Psoas muscle (tissue), 8 donors: ENCODE results near the gene SHANK1. TPM values are rescaled to one million over a fixed set of nuclear protein-coding genes. Genes with fewer than 3 reads are reported as not detected.

Experiments used
- ATAC-seq, 4 donors: fragments of 200-7000 bp; cut with Tn5 transposase; one replicate each; pipeline ENCODE4 v1.9.1; 2020; ENCODE audit warnings: moderate library complexity in 3 of 4, mild to moderate bottlenecking in 2 of 4
- DNase-seq, 2 donors: peaks; one replicate each; pipeline ENCODE4 v3.0.0-alpha.2; 2020
- H3K27ac ChIP-seq: fragments of 200-600 bp; one replicate; pipeline ENCODE4 v1.8.0; 2022
- H3K27me3 ChIP-seq, 3 donors: fragments of 200-600 bp in 1 of 3; one replicate each; pipeline versions ENCODE4 v1.6.1 to v1.8.0; 2013 to 2022; ENCODE audit warnings: low read length in 2 of 3, mild to moderate bottlenecking in 2 of 3, moderate library complexity in 1 of 3; ENCODE audit not compliant: insufficient read depth in 3 of 3
- H3K36me3 ChIP-seq, 2 donors: fragments of 200-600 bp in 1 of 2; one replicate each; pipeline versions ENCODE4 v1.6.1 to v1.8.0; 2013 to 2022; ENCODE audit warnings: low read depth in 1 of 2, mild to moderate bottlenecking in 1 of 2, moderate library complexity in 1 of 2; ENCODE audit not compliant: insufficient read depth in 1 of 2
- H3K4me1 ChIP-seq: fragments of 200-600 bp; one replicate; pipeline ENCODE4 v1.8.0; 2022
- H3K4me3 ChIP-seq: fragments of 200-600 bp; one replicate; pipeline ENCODE4 v1.8.0; 2022; ENCODE audit warnings: mild to moderate bottlenecking
- H3K9me3 ChIP-seq: fragments of 200-600 bp; one replicate; pipeline ENCODE4 v1.8.0; 2022
- CTCF ChIP-seq: fragments of 200-600 bp; IDR thresholded peaks from one replicate; pipeline ENCODE4 v1.8.0; 2022; ENCODE audit warnings: antibody characterized with exemption
- WGBS, 3 donors: extraction: QIAGEN DNeasy Blood & Tissue Kit; methylation state at CpG; one replicate each; pipeline versions ENCODE4 v1.1.6 to v1.1.7; 2013; 5-methylcytosine and 5-hydroxymethylcytosine counted together
- intact Hi-C, 2 donors: fragments of 100-400 bp; cut with DNase I; formaldehyde crosslinking; loops; one replicate each; pipeline versions ENCODE4 v1.11.0 to v1.14.2; 2022
- polyA plus RNA-seq, 3 donors: library from polyadenylated mRNA; stranded (reverse); fragments of 200-250 nt; gene quantifications; one replicate each; pipeline ENCODE4 v1.2.3, GENCODE V29; 2013
- total RNA-seq, 4 donors: library from RNA; stranded (reverse); fragmentation: NEBNext Ultra II Directional in 2 of 4; extraction: Animal tissue kit (Norgen Biotek cat#: 25700) in 2 of 4; gene quantifications; one replicate each; pipeline versions ENCODE4 v1.2.1 to v1.2.4, GENCODE V29; 2021 to 2023
- donor health status: healthy with polysubstance abuse.
- donor health status: DM: no; HTN: no; CAD: no; lungs with moderate emphysema.
- donor health status: Bipolar disorder and iron deficiency.
- donor health status: healthy.
- donor health status: DM: yes; HTN: yes; CAD: no.
- donor health status: DM: no; HTN: no; CAD: no.
- donor health status: DM: no; HTN: no; CAD: no.
- donor health status: DM: yes; HTN: yes; CAD: no.

Gene SHANK1
- total and polyA plus RNA-seq, 7 donors, result 0.14 to 1.3 (median 0.39) TPM; not detected in 2

GRCh38 chr19:50729894-50730293, 10.3 kb upstream of the SHANK1 start:
- ATAC-seq (no peak), DNase-seq (no peak)
- no peaks in the 10 kb centered on the region for H3K4me1 ChIP-seq
- no peak for TF ChIP-seq CTCF
- no peaks in the 10 kb centered on the region for H3K9me3 ChIP-seq
- H3K4me3 ChIP-seq, result no peak overlapping the region
- H3K36me3 ChIP-seq, result no peaks in the 10 kb centered on the region
- H3K27me3 ChIP-seq, result peaks cover under 1 to 39% (median 15%) of the 10 kb centered on the region in 3 donors
- WGBS, 3 donors, result 76 to 82% (median 77%) methylated on average over 5 of the region's 5 CpGs
- intact Hi-C loops, result no loop called here
- H3K27ac ChIP-seq, result no peak overlapping the region

- WGBS, 3 donors, result 12 to 17% (median 14%) methylated on average over 36 to 39 of the region's 39 CpGs
- Histone ChIP-seq H3K4me1 (no peaks in the 10 kb centered on the region), H3K36me3 (no peaks in the 10 kb centered on the region), H3K9me3 (no peaks in the 10 kb centered on the region), H3K4me3 (no peak overlapping the region), H3K27me3 (peaks cover 0 to 56% (median 27%) of the 10 kb centered on the region in 3 donors), H3K27ac (peak overlapping the region; percentile 23)
- ATAC-seq (peak in 3 of 4 donors; percentile 15 to 55 (median 37)), DNase-seq (peak; percentile 74 to 78)
- TF ChIP-seq CTCF, result no peak
- intact Hi-C loops, result no loop called here
Measured at GRCh38 chr19:50728084-50728737, 8.6 kb upstream of the SHANK1 start.

- peaks cover 0 to 73% (median 27%) of the 10 kb centered on the region in 3 donors for H3K27me3 ChIP-seq
Measured at GRCh38 chr19:50725911-50726230, 6.3 kb upstream of the SHANK1 start.

GRCh38 chr19:50725218-50725910, 5.8 kb upstream of the SHANK1 start:
- intact Hi-C loops, result no loop called here
- Histone ChIP-seq H3K27ac (peak overlapping the region; percentile 16), H3K9me3 (no peaks in the 10 kb centered on the region), H3K4me1 (no peaks in the 10 kb centered on the region), H3K4me3 (peak overlapping the region; percentile 67), H3K27me3 (peaks cover 0 to 78% (median 27%) of the 10 kb centered on the region in 3 donors), H3K36me3 (no peaks in the 10 kb centered on the region)
- peak in 3 of 4 donors; percentile 31 to 45 (median 36) for ATAC-seq
- DNase-seq, result no peak
- no peak for TF ChIP-seq CTCF
- 3% methylated on average over 49 to 52 of the region's 52 CpGs for WGBS, 3 donors

More at GRCh38 chr19:50725911-50726230, 6.3 kb upstream of the SHANK1 start:
- H3K27ac ChIP-seq, result peak overlapping the region; percentile 16
- no peaks in the 10 kb centered on the region for H3K4me1 ChIP-seq
- no peak for TF ChIP-seq CTCF
- DNase-seq (no peak), ATAC-seq (no peak)
- intact Hi-C loops, result no loop called here
- no peaks in the 10 kb centered on the region for H3K9me3 ChIP-seq
- H3K4me3 ChIP-seq, result peak overlapping the region; percentile 67
- WGBS, 3 donors, result 32 to 42% (median 35%) methylated on average over 9 of the region's 9 CpGs
- no peaks in the 10 kb centered on the region for H3K36me3 ChIP-seq
